ENCODE results near the gene TSPAN8.
"Not testable (repeated sequence)": the region's sequence is repeated elsewhere in the genome, so short reads cannot be mapped to it uniquely, and the experiment has no call there.

Gene TSPAN8

DNA sequence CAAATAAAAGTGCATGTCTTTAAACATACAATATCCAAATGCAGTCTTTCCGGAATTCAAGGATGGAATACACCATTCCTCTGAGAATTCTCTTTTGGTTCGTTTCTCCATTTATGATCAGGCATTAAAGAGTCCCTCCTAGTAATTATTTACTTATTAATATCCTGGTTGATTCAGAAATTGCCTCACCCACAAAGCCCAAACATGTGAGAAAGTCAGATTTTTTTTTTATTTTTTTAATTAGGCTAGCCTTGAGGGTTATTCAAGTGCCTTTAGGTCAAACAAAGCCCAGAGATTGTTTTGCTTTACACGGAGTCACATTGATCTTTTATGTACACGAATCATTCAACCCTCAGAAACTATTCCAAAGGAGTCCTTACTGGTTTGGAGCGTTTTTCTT, 6.4 kb upstream of the TSPAN8 start:
- DNase-seq: no peak

DNA sequence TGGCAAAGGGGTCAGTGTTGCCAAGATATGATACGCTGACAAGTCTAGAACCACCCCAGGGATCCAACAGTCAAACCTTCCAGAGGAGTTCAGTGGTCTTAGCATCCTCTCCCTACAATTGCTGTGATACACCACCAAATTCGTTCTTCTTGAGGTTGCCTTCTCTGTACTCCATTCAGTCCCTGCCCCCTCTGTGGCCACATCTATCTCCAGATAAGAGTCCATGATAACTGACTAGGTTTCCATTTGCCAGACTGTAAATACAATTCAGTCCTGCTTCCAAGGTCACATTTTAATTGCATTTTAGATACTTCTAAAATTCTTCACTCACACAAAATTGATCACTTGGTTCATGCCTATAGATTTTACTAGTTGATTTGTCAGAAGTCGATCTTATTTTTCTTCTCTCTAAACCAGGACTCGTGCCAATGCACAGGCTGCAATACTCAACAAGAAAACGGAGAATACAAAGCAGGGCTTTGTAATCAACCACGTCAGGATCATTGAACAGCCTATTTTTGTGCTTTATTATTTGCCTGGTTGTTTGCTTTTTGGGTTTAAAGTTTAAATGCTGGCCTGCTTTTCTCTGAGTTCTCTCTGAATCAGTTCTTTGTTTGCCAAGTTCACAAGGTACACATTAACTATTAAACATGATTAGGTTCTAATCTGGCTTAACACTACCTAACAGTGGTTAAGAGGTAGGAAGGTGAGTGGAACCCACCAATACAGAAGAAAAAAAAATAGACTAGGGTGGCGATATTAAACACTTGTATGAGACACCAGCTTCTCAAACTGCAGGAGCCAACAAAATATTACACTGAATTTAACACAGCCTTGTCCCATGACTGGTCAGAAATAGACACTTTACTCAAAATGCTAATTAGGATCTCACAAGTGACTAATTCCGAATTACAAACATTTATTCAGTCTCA, 5.3 kb upstream of the TSPAN8 start:
- DNase-seq: no peak

DNA sequence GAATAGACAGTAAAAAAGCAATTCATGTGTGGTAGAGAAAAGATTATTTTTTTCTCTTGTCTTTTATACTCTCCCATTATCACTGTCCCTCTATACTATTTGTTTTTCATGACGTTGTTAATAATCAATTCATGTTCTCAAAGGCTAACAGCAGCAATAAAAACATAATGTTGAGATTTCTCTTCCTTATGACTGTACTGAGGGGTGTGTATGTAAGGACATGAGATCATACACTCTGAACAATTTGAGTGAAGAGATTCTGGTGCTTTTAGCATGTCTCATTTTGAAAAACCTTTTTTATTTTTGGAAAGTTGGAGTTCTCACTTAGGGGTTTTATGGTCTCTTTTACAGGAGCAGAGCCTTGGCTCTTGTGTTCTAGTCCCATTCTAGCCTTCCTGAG, 3.8 kb upstream of the TSPAN8 start:
- no peak for DNase-seq

DNA sequence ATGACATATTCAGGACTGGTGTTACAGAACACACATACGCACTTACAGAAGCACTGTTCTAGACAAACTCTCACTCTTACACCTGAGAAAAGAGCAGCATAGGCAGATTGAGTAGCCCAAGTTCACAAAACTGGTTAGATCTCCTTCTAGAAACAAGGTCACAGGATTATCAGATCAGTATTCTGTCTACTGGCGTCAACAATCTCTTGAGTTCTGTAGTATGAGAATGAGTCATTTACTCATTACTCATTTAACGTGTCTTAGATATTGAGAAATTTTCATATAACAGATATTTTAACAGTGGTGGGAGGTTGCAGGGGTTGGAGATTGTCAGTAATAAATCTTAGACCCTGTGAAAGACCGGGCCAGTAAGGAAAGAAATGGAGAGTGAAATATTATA, 2.8 kb upstream of the TSPAN8 start:
- no peak for DNase-seq

- DNase-seq: no peak
Measured at GRCh38 chr12:71159878-71160277, 2.1 kb upstream of the TSPAN8 start.

GRCh38 chr12:71159264-71159663, 1.5 kb upstream of the TSPAN8 start:
- DNase-seq: no peak

DNA sequence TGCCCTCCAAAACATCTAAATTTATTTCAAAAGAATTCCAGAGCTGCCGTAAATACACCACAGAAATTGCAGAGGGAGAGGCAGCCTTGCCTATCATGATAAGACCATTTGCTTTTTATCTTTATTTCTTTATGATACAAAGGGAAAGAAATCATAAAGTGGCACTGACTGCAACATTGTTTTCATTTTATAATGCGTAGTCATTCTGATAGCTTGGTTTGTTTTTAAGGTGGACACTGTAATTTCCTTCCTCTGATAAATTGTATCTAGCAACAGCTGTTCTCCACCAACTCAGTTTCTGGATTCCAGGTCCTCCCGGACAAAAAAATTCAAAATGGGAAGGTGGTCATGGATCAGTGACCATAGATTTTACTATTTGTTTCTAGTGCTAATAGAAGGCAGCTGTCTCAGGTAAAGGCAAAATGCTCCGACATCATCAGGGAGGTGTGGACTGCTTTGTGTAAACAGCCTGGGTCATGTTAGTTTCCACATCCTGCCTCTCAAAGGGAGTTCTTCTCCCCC, 623 bp upstream of the TSPAN8 start:
- DNase-seq: no peak

DNA sequence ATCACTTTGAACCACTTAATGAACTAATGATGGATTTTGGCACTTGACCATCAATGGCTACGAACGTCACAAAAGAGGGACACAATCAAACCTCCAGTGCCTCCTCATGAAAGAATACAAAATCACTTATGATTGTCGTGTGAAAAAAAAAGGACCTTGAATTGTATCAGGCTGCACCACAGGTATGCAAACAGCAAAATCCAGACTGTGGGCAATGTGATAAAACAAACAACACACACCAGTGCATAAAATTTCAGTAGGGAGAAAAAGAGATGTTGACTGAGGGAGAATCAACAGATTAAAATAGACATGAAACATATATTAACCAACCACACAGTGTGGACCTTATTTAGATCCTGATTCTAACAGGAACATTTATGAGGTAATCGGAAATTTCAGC, 2.6 kb downstream of the TSPAN8 start:
- DNase-seq: no peak

GRCh38 chr12:71152851-71153250, 4.9 kb downstream of the TSPAN8 start:
- no peak for DNase-seq

DNA sequence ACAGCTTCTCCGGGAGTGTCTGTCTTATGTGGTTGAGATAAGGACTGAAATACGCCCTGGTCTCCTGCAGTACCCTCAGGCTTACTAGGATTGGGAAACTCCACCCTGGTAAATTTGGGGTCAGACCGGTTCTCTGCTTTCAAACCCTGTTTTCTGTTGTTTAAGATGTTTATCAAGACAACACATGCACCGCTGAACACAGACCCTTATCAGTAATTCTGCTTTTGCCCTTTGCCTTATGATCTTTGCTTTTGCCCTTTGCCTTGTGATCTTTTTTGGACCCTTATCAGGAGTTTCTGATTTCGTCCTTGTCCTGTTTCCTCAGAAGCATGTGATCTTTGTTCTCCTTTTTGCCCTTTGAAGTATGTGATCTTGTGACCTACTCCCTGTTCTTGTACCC, 7.8 kb downstream of the TSPAN8 start:
- not testable (repeated sequence) for DNase-seq

- no peak for DNase-seq
Measured at GRCh38 chr12:71144682-71145081, 13.1 kb downstream of the TSPAN8 start.

DNA sequence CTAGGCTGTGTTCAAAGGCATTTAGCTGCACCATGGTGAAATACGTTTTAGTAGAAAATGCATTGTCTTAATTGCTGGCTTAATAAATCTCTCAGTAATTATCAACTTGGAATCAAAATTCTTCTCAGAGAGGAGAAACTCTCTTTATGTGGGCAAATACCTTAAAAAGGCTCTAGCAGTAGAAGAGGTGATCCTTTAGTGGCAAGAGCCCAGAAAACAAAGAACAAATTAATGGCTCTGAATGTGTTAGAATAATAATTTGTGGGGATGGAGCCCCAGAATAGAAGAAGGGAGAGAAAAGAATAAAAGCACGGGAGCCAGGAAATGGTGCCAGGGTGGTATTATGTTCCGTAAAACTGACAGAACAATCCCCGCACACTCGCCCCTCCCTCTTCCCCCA, 14.8 kb downstream of the TSPAN8 start:
- no peak for DNase-seq

DNA sequence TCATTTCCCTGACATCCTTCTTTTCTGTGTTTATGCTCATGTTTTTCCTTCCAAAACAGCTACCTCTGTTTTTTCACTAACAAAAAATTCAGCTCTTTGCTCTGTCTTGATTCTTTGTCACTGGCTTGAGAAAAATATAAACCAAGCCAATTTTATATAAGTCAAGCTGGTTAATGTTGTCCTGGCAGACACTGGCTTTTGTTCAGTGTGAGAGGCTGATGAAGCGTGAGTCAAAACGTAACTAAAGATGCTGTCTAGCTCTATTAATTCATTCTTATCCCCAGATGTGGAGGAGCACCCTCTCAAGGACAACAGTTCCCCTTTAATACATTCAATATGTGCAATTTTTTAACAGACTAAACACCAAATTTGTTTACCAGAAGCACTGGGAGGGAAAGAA, 15.8 kb downstream of the TSPAN8 start:
- no peak for DNase-seq

GRCh38 chr12:71141378-71141926, 16.3 kb downstream of the TSPAN8 start:
- no peak for DNase-seq

GRCh38 chr12:71139153-71139735, 18.6 kb downstream of the TSPAN8 start:
- DNase-seq: no peak

GRCh38 chr12:71138011-71138410, 19.8 kb downstream of the TSPAN8 start:
- no peak for DNase-seq

DNA sequence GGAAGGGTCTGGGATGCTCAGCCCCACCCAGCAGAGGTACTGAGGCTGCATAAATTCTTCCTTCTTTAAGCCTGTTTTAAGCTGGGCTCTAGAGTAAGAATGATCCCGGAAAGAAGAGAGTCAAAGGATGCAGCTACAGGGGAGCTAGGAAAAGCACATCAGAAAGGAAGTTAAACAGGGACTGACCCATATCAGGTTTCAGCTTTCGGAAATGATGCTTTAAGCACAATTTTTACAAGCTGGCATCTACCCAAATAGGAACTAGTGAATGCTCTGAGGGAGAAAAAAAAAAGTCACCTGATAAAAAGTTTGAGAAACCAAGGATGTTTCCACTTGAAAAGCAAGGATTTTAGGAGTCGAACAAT, 22.0 kb downstream of the TSPAN8 start:
- no peak for DNase-seq

GRCh38 chr12:71135077-71135811, 22.6 kb downstream of the TSPAN8 start:
- DNase-seq: no peak

DNA sequence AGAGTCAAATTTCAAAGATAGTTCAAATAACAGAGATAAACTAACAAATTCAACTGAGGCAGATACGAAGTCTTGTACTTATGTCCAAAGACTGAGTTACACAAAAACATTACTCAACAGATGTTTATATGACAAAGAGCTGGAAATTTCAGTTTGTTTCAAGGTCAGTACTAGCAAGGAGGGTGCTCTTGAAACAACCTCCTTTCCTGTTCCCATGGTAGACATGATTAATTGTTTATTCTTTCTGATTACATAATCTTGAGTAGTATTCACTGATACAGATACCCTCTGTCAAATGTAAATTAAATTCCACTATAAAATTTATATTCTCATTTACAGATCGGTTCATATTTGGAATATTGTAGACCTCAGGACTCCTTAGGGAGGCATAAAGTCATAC, 23.4 kb downstream of the TSPAN8 start:
- no peak for DNase-seq

GRCh38 chr12:71130521-71131069, 27.2 kb downstream of the TSPAN8 start:
- no peak for DNase-seq

GRCh38 chr12:71129364-71129763, 28.4 kb downstream of the TSPAN8 start:
- no peak for DNase-seq

GRCh38 chr12:71128191-71128788, 29.5 kb downstream of the TSPAN8 start:
- no peak for DNase-seq

- DNase-seq: no peak
Measured at GRCh38 chr12:71125949-71126348, 31.9 kb downstream of the TSPAN8 start.
